Endometrial microvascular endothelial cells (primary cell): Measurements from ENCODE around the gene STRIT1. TPM values are rescaled to one million over a fixed set of nuclear protein-coding genes. Genes with fewer than 3 reads are reported as not detected.

ENCODE experiments used
- in situ Hi-C: cut with HindIII; loops from 2 replicates; pipeline ENCODE4 v1.10.0; 2017; ENCODE audit warnings: low sequenced_read_pairs, low pct_unique_long_range_greater_than_20kb; ENCODE audit errors: inconsistent ontology term
- total RNA-seq: library from RNA; depleted of rRNA; stranded (reverse); fragments of >200 nt; gene quantifications from one replicate; pipeline ENCODE4 v1.2.3, GENCODE V29; 2015; ENCODE audit errors: inconsistent ontology term

The STRIT1 gene
- not detected for total RNA-seq

DNA sequence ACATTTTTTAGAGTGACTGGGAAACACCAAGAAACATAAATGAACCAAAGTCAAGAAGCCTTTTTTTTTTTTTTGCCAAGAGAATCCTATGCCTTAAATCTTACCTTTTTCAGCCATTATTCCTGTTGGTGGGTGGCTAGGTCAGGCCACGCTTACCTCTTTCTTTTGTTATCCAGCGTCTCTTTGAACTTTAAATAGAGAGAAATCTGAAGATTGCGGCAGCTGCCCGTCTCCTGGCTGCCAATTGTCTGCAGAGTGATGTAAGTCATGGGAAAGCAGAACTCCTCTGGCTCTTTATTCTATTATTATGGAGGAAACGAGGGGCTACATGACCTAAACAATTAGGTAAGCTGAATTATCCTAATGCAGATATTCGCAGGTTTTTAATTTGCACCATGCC, at the start of gene STRIT1:
TSS of gene STRIT1 (minus strand) at position 168 of the 400 bp plus-strand sequence.
- in situ Hi-C loops = no loop called here

GRCh38 chr3:155342344-155342743, 48.9 kb upstream of the STRIT1 start:
- in situ Hi-C loops = no loop called here

DNA sequence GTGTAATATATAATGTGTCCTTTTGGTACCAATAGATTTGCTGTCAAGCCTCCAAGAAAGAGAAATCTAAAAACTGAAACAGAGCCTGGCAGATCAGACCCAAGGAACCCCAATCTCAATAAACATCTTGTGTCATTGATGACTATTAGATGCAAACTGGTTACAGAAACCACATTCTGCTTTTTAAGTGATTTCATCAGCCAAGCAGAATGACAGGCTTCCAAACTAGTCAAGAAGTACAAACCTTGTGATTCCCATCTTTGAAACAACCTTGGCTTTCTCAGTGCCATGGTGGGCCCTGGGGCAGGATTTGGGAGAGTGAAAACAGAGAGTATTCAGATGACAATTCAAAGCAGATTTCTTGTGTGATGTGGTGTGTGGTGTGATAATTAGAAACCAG, 45.6 kb upstream of the STRIT1 start:
- in situ Hi-C loops = no loop called here

- in situ Hi-C loops = no loop called here
Observed at GRCh38 chr3:155335724-155336354, 42.4 kb upstream of the STRIT1 start.

GRCh38 chr3:155334914-155335723, 41.6 kb upstream of the STRIT1 start:
- in situ Hi-C loops = no loop called here

- in situ Hi-C loops = no loop called here
Observed at GRCh38 chr3:155334215-155334913, 40.9 kb upstream of the STRIT1 start.

DNA sequence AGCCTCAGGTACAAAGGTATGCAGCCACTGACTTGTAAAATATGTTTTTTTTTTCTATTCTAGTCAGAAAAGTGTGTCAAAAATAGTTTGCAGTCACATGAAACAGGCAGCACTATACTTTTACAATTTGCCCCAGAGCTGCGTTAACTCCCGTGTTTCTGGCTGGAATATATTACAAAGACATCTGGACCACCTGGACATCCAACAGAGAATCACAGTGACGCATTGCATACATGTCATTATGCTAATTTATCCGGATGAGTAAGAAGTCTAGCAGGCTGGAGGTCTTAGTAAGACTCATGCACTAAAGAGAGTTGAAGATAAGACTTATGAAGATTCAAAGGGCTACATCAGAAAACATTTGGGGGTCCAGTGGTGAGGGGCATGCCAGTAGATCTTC, 39.2 kb upstream of the STRIT1 start:
- in situ Hi-C loops = no loop called here

DNA sequence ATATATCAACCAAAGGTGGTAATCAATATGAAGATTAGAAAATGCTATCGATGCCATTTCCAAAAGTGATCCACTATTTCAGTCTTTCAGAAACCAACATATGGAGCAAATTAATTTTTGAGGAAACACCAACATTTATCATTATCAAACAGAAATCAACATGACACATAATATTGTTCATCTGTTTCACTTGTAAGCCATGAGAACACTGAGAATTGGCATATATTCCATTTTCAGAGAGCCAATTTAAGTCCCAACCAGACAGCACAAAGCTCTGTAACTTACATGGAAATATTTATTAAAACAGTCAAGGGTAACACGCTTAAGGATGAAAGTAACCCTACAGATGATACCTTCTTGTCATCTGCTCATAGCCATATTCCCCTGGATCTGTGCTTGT, 37.6 kb upstream of the STRIT1 start:
- in situ Hi-C loops = no loop called here

DNA sequence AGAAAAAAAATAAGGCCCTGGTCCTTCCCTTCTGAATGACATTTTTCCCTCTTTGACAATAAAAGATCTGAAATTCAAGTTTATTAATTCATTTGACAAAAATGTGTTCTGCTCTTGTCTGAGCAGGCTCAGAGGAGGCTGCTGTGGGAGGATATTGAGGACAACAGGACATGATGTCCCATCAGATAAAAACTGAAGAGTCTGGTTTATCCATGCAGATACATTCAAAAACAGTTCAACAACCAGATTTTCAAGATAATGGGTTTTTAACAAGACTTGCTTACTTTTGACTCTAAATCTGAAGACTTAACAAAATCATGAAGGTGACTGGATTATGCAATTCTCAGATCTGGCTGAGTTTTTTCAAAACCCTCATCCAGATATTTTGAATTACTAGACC, 36.9 kb upstream of the STRIT1 start:
- in situ Hi-C loops = no loop called here

DNA sequence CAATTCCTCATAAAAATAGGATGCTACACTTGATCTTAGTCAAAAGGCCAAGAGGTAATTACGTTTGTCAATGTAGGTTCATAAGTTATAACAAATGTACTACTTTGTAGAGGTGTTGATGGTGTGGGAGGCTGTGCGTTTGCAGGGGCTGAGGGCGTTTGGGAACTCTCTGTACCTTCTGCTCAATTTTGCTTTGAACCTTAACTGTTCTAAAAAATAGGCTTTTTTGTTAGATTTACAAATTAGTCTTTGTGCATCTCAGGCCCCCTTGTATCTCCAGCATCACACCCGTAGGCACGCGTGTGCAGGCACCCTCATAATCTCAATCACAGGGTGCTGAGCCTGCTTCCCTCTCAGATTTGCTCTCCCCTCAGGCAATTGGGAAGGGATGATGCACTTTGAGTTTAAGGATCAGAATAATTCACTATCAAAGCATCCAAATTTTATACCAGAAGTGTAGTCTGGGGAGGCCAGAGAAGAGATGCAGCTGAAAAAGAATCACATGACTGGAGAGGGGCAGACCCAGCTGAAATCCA, 36.1 kb upstream of the STRIT1 start:
- in situ Hi-C loops = no loop called here

GRCh38 chr3:155327871-155328270, 34.4 kb upstream of the STRIT1 start:
- in situ Hi-C loops = no loop called here

DNA sequence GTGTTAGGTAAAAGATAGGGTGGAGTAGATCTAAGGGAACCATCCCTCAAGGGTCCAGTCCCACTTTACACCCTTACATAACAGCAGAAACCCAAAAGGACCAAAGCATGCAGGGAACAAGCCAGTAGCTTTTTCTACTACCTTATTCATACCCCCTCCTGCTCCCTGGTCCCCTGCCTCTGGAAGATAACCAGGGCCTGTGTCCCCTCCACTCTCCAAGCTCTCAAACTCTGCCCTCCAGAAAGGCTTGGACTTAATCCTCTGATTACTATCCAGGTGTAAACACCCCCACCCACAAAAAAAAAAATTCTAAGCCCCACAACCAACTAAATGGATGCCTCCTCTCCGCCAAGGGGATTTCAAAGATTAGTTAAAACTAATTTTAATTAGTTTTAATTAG, 33.9 kb upstream of the STRIT1 start:
- in situ Hi-C loops = no loop called here

DNA sequence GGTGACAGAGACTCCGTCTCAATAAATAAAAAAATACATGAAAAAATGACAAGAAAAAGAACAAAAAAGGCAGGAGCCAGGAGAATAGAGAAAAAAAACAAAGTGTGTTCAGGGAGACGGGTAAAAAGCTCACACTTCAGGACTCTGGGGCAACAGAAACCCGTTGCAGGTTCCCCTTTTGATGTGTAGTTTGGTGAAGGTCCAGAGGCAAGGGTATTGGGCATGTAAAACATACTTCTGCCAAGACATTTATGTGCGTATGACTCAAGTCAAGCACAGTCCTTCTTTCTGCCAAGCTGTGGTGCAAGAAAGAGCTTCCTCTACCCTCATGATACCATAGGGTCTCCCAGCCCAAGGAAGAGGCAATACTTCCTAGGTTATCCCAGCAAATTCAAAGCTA, 33.4 kb upstream of the STRIT1 start:
- in situ Hi-C loops = no loop called here

DNA sequence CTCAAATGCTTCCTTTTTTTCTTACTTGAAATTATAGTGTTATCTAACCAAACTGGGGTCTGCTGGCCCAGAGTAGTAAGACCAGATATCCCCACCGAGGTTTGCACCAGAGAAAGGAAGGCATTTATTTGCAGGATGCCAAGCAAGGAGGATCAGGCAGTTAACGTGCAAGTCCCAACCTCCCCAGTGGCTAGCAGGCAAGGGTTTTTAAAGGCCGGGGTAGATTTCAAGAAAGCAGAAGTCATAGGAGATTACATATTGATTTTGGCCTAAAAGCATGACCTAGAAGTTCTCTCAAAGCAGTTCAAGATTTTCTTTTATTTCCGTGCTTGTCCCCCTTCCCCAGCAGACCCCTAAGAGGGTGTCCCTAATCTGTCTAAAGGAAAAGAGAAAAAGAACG, 32.8 kb upstream of the STRIT1 start:
- in situ Hi-C loops = no loop called here

DNA sequence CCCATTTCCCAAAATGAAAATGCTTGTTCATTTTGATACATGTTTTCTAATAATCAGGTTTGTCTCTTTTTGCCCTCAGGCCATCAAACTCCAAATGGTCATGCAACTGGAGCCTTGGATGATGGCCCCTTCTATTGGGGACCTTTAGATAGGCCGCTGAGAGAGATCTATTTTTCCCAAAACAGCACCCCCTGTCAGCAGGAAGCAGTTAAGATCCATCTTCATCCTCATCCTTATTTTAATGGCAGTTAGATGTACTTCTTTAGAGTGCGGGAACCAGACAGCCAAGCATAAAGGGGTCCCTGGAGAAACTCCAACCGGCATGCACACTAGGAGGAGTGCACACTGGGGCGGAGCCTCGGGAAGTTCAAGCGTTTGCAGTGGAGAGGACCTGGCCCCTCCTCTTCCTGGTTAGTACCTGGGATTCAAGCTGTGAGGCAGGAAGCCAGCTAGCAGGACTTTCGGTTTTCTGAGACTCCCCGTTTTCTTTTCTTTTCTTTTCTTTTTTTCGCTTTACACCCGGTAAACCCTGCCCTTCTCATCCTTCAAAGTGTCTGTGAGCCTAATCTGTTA, 31.9 kb upstream of the STRIT1 start:
- in situ Hi-C loops = no loop called here

- in situ Hi-C loops = no loop called here
Observed at GRCh38 chr3:155323063-155323666, 29.7 kb upstream of the STRIT1 start.

DNA sequence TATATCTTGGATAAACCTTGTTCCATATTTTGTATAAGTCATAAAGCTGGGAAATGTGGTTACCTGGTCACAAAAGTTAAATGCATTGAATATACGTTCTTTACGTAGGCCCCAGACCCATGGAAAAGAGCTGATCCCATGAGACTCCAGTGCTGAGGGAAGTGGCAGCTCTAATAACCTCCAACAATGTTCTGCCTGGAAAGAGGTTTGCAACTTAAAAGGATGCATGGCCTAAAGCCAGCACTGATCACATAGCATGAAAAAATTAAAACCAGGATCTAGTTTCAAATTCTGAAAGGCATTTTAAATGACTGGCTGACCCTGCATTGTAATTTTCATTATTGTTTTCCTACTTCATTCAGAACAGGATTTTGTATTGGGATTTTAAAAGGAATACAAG, 27.9 kb upstream of the STRIT1 start:
- in situ Hi-C loops = no loop called here

DNA sequence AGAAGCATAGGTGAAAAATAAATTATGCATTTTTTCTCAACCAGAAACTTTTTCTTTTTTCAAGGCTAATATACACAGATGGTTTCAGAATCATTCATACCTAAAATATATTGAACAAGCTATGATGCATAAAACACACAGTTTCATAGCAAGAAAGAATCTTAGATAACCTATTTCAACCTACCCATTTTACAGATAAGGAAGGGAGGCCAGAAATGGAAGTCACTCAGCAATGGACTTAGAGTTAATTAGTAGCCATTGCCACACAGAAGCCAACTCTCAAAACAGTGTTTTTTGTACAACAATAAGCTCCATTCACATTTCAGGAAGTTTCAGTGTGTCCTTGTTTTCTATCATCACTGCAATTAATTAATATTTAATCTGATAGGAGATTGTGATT, 27.5 kb upstream of the STRIT1 start:
- in situ Hi-C loops = no loop called here

- in situ Hi-C loops = no loop called here
Observed at GRCh38 chr3:155318740-155319139, 25.3 kb upstream of the STRIT1 start.
